HG02938 (cell line): Measurements from ENCODE around the gene NUP133.
"Not testable (repeated sequence)": the region's sequence is repeated elsewhere in the genome, so short reads cannot be mapped to it uniquely, and the experiment has no call there.

Source experiments
- ATAC-seq: cut with Tn5 transposase; IDR thresholded peaks from one replicate; pipeline ENCODE4 v1.9.1; 2021; ENCODE audit warnings: mild to moderate bottlenecking, moderate library complexity; ENCODE audit not compliant: unreplicated experiment

NUP133 gene

GRCh38 chr1:229420765-229421164 is 87.4 kb downstream of the NUP133 start:
- ATAC-seq = no peak

DNA sequence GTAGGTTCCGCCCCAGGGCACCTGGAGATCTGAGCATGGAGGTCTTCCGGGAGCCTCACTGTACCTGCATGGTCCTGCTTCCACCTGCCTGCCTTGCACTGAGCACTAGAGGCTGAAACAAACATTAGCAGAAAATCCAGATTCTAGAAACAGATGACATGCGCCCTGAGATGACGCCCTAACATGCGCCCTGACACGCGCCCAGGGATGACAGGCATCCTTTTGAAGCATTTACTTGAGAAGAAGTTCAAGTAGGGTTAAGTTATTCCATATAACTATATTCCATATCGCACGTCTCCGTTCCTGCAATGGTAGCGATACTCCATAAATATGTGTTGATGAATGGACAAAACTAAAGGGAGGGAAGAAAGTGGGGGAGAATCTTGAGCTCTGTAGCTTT is 87.9 kb downstream of the NUP133 start:
- ATAC-seq = no peak

- ATAC-seq = not testable (repeated sequence)
Measured at GRCh38 chr1:229418586-229418985, 89.6 kb downstream of the NUP133 start.

GRCh38 chr1:229412810-229413209 is 95.3 kb downstream of the NUP133 start:
- ATAC-seq = not testable (repeated sequence)

- no peak for ATAC-seq
Measured at GRCh38 chr1:229412056-229412455, 96.1 kb downstream of the NUP133 start.

- no peak for ATAC-seq
Measured at GRCh38 chr1:229411434-229412055, 96.6 kb downstream of the NUP133 start.

- ATAC-seq = no peak
Measured at GRCh38 chr1:229410692-229411433, 97.3 kb downstream of the NUP133 start.

DNA sequence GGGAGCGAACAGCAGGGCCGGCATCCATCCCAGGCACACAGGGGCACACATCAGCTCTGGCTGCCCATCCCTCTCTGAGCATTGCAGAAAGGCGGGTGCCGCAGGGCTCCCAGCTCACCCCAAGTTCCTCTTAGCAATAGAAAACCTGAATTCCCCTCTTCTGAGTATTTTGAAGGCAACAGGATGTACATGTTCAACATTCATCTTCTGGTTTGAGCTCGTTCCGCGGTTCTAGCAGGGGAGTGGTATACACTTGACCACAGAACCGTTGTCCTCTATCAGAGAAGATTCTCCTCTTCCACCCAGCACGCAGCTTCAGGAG is 97.8 kb downstream of the NUP133 start:
- no peak for ATAC-seq

GRCh38 chr1:229409616-229410369 is 98.3 kb downstream of the NUP133 start:
- ATAC-seq = no peak

DNA sequence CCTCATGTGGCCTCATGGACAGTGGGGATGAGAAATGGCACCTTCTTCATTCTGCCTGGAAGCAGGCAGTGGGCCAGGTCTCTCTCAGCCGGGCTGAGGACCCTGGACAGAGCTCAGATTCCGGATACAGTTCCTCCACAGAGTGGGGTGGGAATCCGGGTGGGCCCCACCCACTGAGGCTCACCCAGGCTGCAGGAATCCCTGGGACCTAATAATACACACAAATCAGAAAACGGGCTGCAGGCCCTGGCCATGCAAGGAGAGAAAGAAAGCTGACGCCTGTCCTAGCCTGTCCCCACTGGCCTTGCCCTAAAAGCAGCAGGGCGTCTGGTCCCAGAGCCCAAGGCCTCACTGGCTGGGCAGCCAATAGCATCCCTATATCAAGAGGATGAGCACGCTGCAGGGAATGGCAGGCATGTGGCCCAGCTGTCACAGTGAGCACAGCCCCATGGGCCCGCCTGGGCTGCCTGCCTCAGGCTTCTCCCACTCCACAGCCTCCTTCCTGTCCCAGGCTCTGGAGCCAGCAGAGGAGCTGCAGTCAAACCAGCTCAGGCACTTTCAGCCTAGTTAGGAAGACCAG is 99.6 kb downstream of the NUP133 start:
- no peak for ATAC-seq

DNA sequence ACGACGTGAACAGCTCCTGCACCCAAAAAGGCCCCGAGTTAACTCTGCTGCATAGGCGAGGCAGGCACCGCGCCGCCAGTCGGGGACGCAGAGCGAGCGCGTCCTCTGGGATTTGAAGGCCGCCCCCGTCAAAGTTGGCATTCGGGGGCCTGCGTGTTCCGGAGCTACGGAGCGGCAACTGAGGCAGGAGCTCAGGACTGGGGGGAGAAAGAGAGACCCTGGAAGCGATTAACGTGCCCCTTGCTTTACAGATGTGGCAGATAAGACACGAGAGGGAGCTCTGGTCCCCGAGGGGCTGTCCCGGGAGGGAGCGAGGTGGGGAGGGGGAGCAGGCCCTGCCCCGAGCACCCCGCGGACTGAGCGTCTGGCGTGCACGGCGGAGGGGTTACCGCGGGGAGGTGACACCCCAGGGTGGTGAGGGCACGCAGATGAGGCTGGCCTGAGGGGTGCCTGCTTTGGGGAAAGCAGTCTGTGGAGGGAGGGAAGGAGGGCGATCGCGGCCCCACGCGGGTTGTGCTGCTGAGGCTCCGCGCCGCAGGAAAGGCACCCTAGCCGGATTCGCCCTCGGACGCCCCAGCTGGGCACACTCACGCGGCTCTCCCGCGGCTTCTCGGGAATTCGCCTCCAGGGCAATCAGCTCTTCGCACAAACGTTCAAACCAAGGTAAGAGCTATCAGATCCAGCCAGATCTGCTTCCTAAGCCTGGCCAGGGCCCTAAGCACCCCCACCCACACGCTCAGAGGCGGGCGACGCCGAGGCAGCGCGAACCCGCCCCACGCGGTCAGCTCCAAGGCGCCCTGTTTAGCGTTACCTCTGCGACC is 100.7 kb downstream of the NUP133 start:
- ATAC-seq = no peak

DNA sequence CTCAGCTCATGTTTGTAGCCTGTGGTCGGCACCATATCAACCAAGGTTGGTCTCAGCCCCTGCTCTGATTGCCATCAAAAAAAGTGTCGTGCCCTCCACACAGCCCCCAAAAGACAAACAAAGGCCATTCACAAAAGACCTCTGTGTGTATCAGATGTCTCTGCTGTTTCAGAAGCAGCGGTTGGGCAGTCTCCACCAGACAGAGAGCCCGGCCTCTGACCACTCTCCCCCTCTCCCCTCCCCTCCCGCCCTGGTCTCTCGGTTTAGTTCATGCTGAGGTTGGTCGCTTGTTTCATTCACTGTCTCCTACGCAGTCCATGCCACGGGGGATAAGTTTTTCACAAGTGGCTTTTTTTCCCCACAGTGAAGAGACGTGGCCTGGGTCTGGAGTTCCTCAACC is 101.3 kb downstream of the NUP133 start:
- ATAC-seq = no peak

DNA sequence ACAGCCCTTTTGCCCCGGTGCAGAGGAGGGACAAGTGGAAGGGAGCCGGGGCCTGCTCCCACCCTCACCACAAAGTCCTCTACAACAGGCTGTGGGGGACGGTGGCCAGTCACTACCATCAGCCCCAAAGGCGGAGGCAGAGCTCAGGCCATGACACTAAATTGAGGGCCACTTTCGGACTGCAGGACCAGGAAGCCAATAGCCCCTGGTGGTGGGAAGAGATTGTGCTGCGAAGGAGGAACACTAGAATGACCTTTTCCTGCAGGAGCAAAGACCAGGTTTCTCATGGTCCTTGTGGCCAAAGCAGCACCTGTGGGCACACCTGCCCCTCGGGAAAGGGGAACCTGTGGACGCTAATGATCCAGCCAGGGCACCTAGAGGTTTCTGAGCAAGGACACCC is 104.6 kb downstream of the NUP133 start:
- ATAC-seq = no peak

DNA sequence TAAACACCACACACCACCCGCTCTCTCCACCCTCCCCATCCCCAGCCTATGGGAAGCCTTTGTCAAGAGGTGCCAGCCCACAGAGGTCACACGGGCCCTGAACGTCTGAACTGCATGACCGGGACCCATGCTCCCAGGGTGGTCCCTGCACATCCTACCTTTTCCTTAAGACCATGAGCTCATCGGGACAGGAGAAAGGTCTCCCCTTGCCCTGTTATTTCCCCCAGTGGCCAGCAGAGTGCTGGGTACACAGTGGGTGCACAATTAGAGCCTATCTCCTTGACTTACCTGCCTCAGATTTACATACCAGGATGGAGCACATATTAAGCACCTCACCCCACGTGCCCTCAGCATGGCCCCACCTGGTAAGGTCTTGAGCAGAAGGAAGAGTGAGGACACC is 105.1 kb downstream of the NUP133 start:
- no peak for ATAC-seq

- ATAC-seq = not testable (repeated sequence)
Measured at GRCh38 chr1:229402329-229402728, 105.8 kb downstream of the NUP133 start.

DNA sequence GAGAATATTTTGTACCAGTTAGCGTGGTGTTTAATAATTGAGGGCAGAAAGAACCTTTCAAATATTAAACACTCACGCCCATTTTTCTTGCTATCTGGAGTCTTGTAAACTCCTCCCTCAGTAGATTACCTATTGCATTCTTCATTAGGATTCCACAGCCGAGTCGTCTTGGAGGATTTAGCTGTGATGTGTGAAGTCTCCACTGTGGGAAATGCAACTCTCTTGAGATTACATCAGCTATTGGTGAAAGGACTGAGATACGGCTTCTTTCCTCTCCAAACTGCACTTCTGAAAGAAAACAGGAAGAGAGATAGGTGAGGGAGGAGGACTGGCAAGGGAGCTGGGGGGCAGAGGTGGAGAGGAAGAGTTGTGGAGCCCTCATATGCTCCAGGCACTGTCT is 110.4 kb downstream of the NUP133 start:
- no peak for ATAC-seq

DNA sequence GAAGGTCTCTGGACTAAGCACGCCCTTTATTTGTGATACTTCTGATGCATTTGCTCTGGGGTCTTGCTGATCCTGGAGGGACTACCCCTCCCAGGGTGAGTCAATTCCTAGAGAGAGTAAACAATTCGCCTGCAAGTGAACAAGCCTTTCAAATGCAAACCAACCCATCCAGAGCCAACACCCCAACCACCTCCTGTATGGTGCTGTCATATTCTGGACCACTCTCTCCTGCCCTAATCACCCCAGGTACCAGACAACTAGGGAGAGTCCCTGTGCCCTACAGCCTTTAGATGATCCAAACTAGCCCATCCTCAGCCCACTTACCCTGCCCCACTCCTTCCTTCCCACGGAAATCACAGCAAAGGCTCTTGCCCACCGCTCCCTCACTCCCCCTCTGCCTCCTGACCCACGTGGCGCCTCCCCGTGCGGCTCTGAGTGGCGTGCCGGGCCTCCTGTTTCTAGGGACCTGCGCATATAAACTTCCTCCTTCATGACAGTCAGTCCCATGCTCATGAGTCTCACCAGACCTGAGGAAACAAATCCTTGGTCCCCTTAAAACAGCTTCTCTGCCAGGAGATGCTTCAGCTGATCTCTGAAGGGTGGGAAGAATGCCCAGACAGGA is 111.4 kb downstream of the NUP133 start:
- no peak for ATAC-seq

DNA sequence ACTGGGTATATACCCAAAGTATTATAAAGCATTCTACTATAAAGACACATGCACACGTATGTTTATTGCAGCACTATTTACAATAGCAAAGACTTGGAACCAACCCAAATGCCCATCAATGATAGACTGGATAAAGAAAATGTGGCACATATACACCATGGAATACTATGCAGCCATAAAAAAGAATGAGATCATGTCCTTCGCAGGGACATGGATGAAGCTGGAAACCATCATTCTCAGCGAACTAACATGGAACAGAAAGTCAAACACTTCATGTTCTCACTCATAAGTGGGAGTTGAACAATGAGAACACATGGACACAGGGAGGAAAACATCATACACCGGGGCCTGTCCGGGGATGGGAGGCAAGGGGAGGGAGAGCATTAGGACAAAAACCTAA is 113.6 kb downstream of the NUP133 start:
- ATAC-seq = not testable (repeated sequence)

DNA sequence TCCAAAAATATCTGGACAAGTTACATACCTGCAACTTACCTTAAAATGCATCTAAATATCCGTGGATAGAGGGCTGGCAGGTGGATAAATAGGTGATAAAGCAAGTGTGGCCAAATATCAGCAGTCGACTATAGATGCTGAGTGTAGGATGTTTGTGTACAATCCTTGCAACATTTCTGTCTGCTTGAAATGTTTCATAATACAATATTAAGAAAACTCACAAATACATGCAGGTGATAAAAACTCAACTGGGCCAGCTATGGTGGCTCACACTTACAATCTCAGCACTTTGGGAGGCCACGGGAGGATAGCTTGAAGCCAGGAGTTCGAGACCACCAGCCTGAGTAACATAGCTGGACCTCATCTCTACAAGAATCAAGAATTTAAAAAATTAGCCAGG is 115.2 kb downstream of the NUP133 start:
- no peak for ATAC-seq
